MG63 (cell line): ENCODE data around the gene LRMDA. TPM values are rescaled to one million over a fixed set of nuclear protein-coding genes. Genes with fewer than 3 reads are reported as not detected.
"Not testable (repeated sequence)": the region's sequence is repeated elsewhere in the genome, so short reads cannot be mapped to it uniquely, and the experiment has no call there.

Experiments used
- DNase-seq: peaks from one replicate; pipeline ENCODE4 v3.0.0-alpha.2; 2020
- H3K27me3 ChIP-seq: fragments of 250-450 bp; sonication (Bioruptor Pico); 2 replicates; pipeline ENCODE4 v1.5.1; 2020; ENCODE audit warnings: mild to moderate bottlenecking, moderate library complexity
- H3K36me3 ChIP-seq: fragments of 250-450 bp; sonication (Bioruptor Pico); 2 replicates; pipeline ENCODE4 v1.5.1; 2020; ENCODE audit warnings: mild to moderate bottlenecking, moderate library complexity
- H3K4me3 ChIP-seq: fragments of 250-450 bp; sonication (Bioruptor Pico); 2 replicates; pipeline ENCODE4 v1.5.1; 2020; ENCODE audit warnings: mild to moderate bottlenecking, moderate library complexity
- H3K9me3 ChIP-seq: fragments of 250-450 bp; sonication (Bioruptor Pico); 2 replicates; pipeline ENCODE4 v1.5.1; 2020; ENCODE audit warnings: mild to moderate bottlenecking, moderate library complexity
- total RNA-seq: library from RNA; depleted of rRNA; stranded (reverse); fragments of >200 nt; shearing (Covaris generic); gene quantifications from 2 replicates; pipeline ENCODE4 v1.2.3, GENCODE V29; 2014; ENCODE audit warnings: low replicate concordance

LRMDA gene
- total RNA-seq, 1 experiment from 2014 or later: 1.3 TPM

GRCh38 chr10:75588031-75588430 is 156.6 kb downstream of the LRMDA start:
- H3K36me3 ChIP-seq: no peaks in the 10 kb centered on the region
- DNase-seq: no peak
- no peaks in the 10 kb centered on the region for H3K27me3 ChIP-seq
- no peak overlapping the region for H3K4me3 ChIP-seq
- H3K9me3 ChIP-seq: no peaks in the 10 kb centered on the region

- no peak for DNase-seq
- Histone ChIP-seq H3K27me3 (no peaks in the 10 kb centered on the region), H3K36me3 (no peaks in the 10 kb centered on the region), H3K4me3 (no peak overlapping the region), H3K9me3 (no peaks in the 10 kb centered on the region)
Observed at GRCh38 chr10:75589895-75590654, 158.7 kb downstream of the LRMDA start.

- no peak overlapping the region for H3K4me3 ChIP-seq
- DNase-seq: no peak
Observed at GRCh38 chr10:75592151-75592787, 160.8 kb downstream of the LRMDA start.

GRCh38 chr10:75592791-75593643 is 161.6 kb downstream of the LRMDA start:
- Histone ChIP-seq H3K9me3 (no peaks in the 10 kb centered on the region), H3K4me3 (no peak overlapping the region), H3K27me3 (no peaks in the 10 kb centered on the region), H3K36me3 (no peaks in the 10 kb centered on the region)
- no peak for DNase-seq

More at GRCh38 chr10:75592151-75592787, 160.8 kb downstream of the LRMDA start:
- no peaks in the 10 kb centered on the region for H3K36me3 ChIP-seq
- no peaks in the 10 kb centered on the region for H3K9me3 ChIP-seq
- H3K27me3 ChIP-seq: no peaks in the 10 kb centered on the region

GRCh38 chr10:75593692-75594556 is 162.5 kb downstream of the LRMDA start:
- H3K4me3 ChIP-seq: no peak overlapping the region
- H3K9me3 ChIP-seq: no peaks in the 10 kb centered on the region
- H3K27me3 ChIP-seq: no peaks in the 10 kb centered on the region
- no peaks in the 10 kb centered on the region for H3K36me3 ChIP-seq
- DNase-seq: no peak

- Histone ChIP-seq H3K27me3 (no peaks in the 10 kb centered on the region), H3K9me3 (no peaks in the 10 kb centered on the region), H3K36me3 (no peaks in the 10 kb centered on the region), H3K4me3 (no peak overlapping the region)
- DNase-seq: no peak
Observed at GRCh38 chr10:75596930-75597620, 165.7 kb downstream of the LRMDA start.

GRCh38 chr10:75597773-75598440 is 166.5 kb downstream of the LRMDA start:
- H3K4me3 ChIP-seq: no peak overlapping the region
- H3K27me3 ChIP-seq: no peaks in the 10 kb centered on the region
- no peak for DNase-seq
- H3K9me3 ChIP-seq: no peaks in the 10 kb centered on the region
- no peaks in the 10 kb centered on the region for H3K36me3 ChIP-seq

GRCh38 chr10:75598998-75599397 is 167.6 kb downstream of the LRMDA start:
- DNase-seq: no peak
- no peaks in the 10 kb centered on the region for H3K36me3 ChIP-seq
- H3K27me3 ChIP-seq: no peaks in the 10 kb centered on the region
- H3K9me3 ChIP-seq: no peaks in the 10 kb centered on the region
- no peak overlapping the region for H3K4me3 ChIP-seq

GRCh38 chr10:75599875-75600648 is 168.6 kb downstream of the LRMDA start:
- Histone ChIP-seq H3K9me3 (no peaks in the 10 kb centered on the region), H3K27me3 (no peaks in the 10 kb centered on the region), H3K36me3 (no peaks in the 10 kb centered on the region), H3K4me3 (no peak overlapping the region)
- DNase-seq: no peak

- no peaks in the 10 kb centered on the region for H3K9me3 ChIP-seq
- DNase-seq: no peak
- no peaks in the 10 kb centered on the region for H3K36me3 ChIP-seq
- H3K27me3 ChIP-seq: no peaks in the 10 kb centered on the region
- no peak overlapping the region for H3K4me3 ChIP-seq
Observed at GRCh38 chr10:75600833-75601232, 169.4 kb downstream of the LRMDA start.

GRCh38 chr10:75602341-75602740 is 170.9 kb downstream of the LRMDA start:
- Histone ChIP-seq H3K4me3 (no peak overlapping the region), H3K9me3 (no peaks in the 10 kb centered on the region), H3K27me3 (no peaks in the 10 kb centered on the region), H3K36me3 (no peaks in the 10 kb centered on the region)
- no peak for DNase-seq

GRCh38 chr10:75605096-75605495 is 173.7 kb downstream of the LRMDA start:
- Histone ChIP-seq H3K36me3 (no peaks in the 10 kb centered on the region), H3K4me3 (no peak overlapping the region), H3K27me3 (no peaks in the 10 kb centered on the region), H3K9me3 (no peaks in the 10 kb centered on the region)
- DNase-seq: no peak

- not testable (repeated sequence) for H3K4me3 ChIP-seq, H3K27me3 ChIP-seq, H3K9me3 ChIP-seq, DNase-seq, H3K36me3 ChIP-seq
Observed at GRCh38 chr10:75605795-75606194, 174.4 kb downstream of the LRMDA start.

- Histone ChIP-seq H3K27me3 (no peaks in the 10 kb centered on the region), H3K4me3 (no peak overlapping the region), H3K9me3 (no peaks in the 10 kb centered on the region), H3K36me3 (no peaks in the 10 kb centered on the region)
- no peak for DNase-seq
Observed at GRCh38 chr10:75606203-75606779, 174.9 kb downstream of the LRMDA start.

- DNase-seq: no peak
- Histone ChIP-seq H3K27me3 (no peaks in the 10 kb centered on the region), H3K9me3 (no peaks in the 10 kb centered on the region), H3K36me3 (no peaks in the 10 kb centered on the region), H3K4me3 (no peak overlapping the region)
Observed at GRCh38 chr10:75607576-75607975, 176.2 kb downstream of the LRMDA start.
